CD4-positive, alpha-beta memory T cell (primary cell): ENCODE data around the gene SYT7. TPM values are rescaled to one million over a fixed set of nuclear protein-coding genes. Genes with fewer than 3 reads are reported as not detected.

Experiments used
- CTCF ChIA-PET: fragments of 350-600 bp; sonication (Branson Sonifier 250); formaldehyde crosslinking; loops from one replicate; lab custom pipeline; 2021; ENCODE audit warnings: inconsistent platforms; ENCODE audit not compliant: partially characterized antibody; lab: Charles Lee
- POLR2A ChIA-PET: fragments of 350-600 bp; sonication (Branson Sonifier 250); formaldehyde crosslinking; loops from one replicate; lab custom pipeline; 2021; ENCODE audit not compliant: partially characterized antibody; lab: Charles Lee
- DNase-seq, 5 donors: peaks; one replicate each; pipeline versions ENCODE4 v3.0.0 to v3.0.0-alpha.2; 2020 to 2022; ENCODE audit warnings: mixed read lengths in 1 of 5
- H3K27ac ChIP-seq: one replicate; pipeline ENCODE4 v1.7.0; 2013; ENCODE audit warnings: low read depth, low read length
- H3K27me3 ChIP-seq: 2 replicates; pipeline ENCODE4 v1.7.0; 2013; ENCODE audit warnings: mild to moderate bottlenecking, low read length, moderate library complexity; ENCODE audit not compliant: insufficient read depth
- H3K36me3 ChIP-seq: 2 replicates; pipeline ENCODE4 v1.7.0; 2013; ENCODE audit warnings: mild to moderate bottlenecking, low read length, moderate library complexity; ENCODE audit not compliant: insufficient read depth
- H3K4me1 ChIP-seq: 2 replicates; pipeline ENCODE4 v1.7.0; 2013; ENCODE audit warnings: mild to moderate bottlenecking, low read length, moderate library complexity; ENCODE audit not compliant: insufficient read depth
- H3K4me3 ChIP-seq, 2 donors: one replicate each; pipeline ENCODE4 v1.7.0; 2013; ENCODE audit warnings: low read length in 2 of 2, mild to moderate bottlenecking in 1 of 2
- H3K9me3 ChIP-seq, 2 donors: one replicate each; pipeline ENCODE4 v1.7.0; 2013; ENCODE audit warnings: low read length in 2 of 2, control low read depth in 1 of 2; ENCODE audit not compliant: control insufficient read depth in 1 of 2
- H3K27ac Mint-ChIP-seq, 7 donors: one replicate each; pipeline ENCODE4 v1.8.0; 2020 to 2021; ENCODE audit warnings: mixed read lengths in 7 of 7, mild to moderate bottlenecking in 6 of 7, inconsistent platforms in 3 of 7, moderate library complexity in 3 of 7
- H3K27me3 Mint-ChIP-seq, 2 donors: one replicate each; pipeline ENCODE4 v1.8.0; 2020 to 2021; ENCODE audit warnings: mixed read lengths in 2 of 2
- H3K36me3 Mint-ChIP-seq, 2 donors: one replicate each; pipeline ENCODE4 v1.8.0; 2020 to 2021; ENCODE audit warnings: mixed read lengths in 2 of 2, inconsistent platforms in 1 of 2, mild to moderate bottlenecking in 1 of 2
- H3K4me1 Mint-ChIP-seq, 4 donors: one replicate each; pipeline ENCODE4 v1.8.0; 2020 to 2021; ENCODE audit warnings: mixed read lengths in 4 of 4, mild to moderate bottlenecking in 1 of 4
- H3K4me3 Mint-ChIP-seq, 8 donors: one replicate each; pipeline ENCODE4 v1.8.0; 2020 to 2021; ENCODE audit warnings: mixed read lengths in 8 of 8, mild to moderate bottlenecking in 7 of 8, moderate library complexity in 6 of 8, inconsistent platforms in 3 of 8
- H3K9me3 Mint-ChIP-seq, 8 donors: one replicate each; pipeline ENCODE4 v1.8.0; 2020 to 2021; ENCODE audit warnings: mixed read lengths in 8 of 8, mild to moderate bottlenecking in 5 of 8, inconsistent platforms in 3 of 8, moderate library complexity in 1 of 8
- intact Hi-C: fragments of 100-400 bp; cut with micrococcal nuclease; formaldehyde crosslinking; loops from one replicate; pipeline ENCODE4 v1.15.1; 2023
- polyA plus RNA-seq, 2 donors: library from polyadenylated mRNA; unstranded; fragments of 300-500 nt; fragmentation: Illumina TruSeq; gene quantifications; one replicate each; pipeline ENCODE4 v1.2.3, GENCODE V29; 2021
- total RNA-seq, 2 experiments: library from RNA; stranded (reverse); gene quantifications; one replicate each; pipeline ENCODE4 v1.2.3, GENCODE V29; 2021

The SYT7 gene
- total and polyA plus RNA-seq, 4 experiments from 2014 or later: not detected

- H3K36me3 ChIP-seq: no peaks in the 10 kb centered on the region
- Mint-ChIP-seq H3K27ac (no peak overlapping the region), H3K4me3 (no peak overlapping the region), H3K9me3 (no peaks in the 10 kb centered on the region), H3K4me1 (no peaks in the 10 kb centered on the region), H3K27me3 (peaks cover 0 to 3% of the 10 kb centered on the region in 2 donors), H3K36me3 (no peaks in the 10 kb centered on the region)
- no peaks in the 10 kb centered on the region for H3K27me3 ChIP-seq
- no peak overlapping the region for H3K27ac ChIP-seq
- H3K4me1 ChIP-seq: no peaks in the 10 kb centered on the region
- intact Hi-C loops: no loop called here
- no peaks in the 10 kb centered on the region for H3K9me3 ChIP-seq
- DNase-seq: no peak
- POLR2A ChIA-PET: no interaction called here
- no peak overlapping the region for H3K4me3 ChIP-seq
- CTCF ChIA-PET: no interaction called here
These were observed 84.1 kb downstream of the SYT7 start for GRCh38 chr11:61496602-61497400.

GRCh38 chr11:61495801-61496601 lies 84.9 kb downstream of the SYT7 start:
- H3K27ac ChIP-seq: no peak overlapping the region
- CTCF ChIA-PET: no interaction called here
- no peaks in the 10 kb centered on the region for H3K4me1 Mint-ChIP-seq
- H3K27me3 Mint-ChIP-seq: peaks cover 0 to 3% of the 10 kb centered on the region in 2 donors
- H3K27ac Mint-ChIP-seq: no peak overlapping the region
- H3K4me3 ChIP-seq: no peak overlapping the region
- no peaks in the 10 kb centered on the region for H3K4me1 ChIP-seq
- no peak overlapping the region for H3K4me3 Mint-ChIP-seq
- no peaks in the 10 kb centered on the region for H3K27me3 ChIP-seq
- no peaks in the 10 kb centered on the region for H3K9me3 Mint-ChIP-seq
- no peaks in the 10 kb centered on the region for H3K9me3 ChIP-seq
- no peaks in the 10 kb centered on the region for H3K36me3 Mint-ChIP-seq
- H3K36me3 ChIP-seq: no peaks in the 10 kb centered on the region
- DNase-seq: no peak
- intact Hi-C loops: no loop called here
- POLR2A ChIA-PET: no interaction called here

- H3K4me3 ChIP-seq: no peak overlapping the region
- no peaks in the 10 kb centered on the region for H3K27me3 ChIP-seq
- DNase-seq: no peak
- H3K27ac ChIP-seq: no peak overlapping the region
- POLR2A ChIA-PET: no interaction called here
- no peaks in the 10 kb centered on the region for H3K4me1 ChIP-seq
- Mint-ChIP-seq H3K27ac (no peak overlapping the region), H3K4me3 (no peak overlapping the region), H3K27me3 (peaks cover 0 to 3% of the 10 kb centered on the region in 2 donors), H3K36me3 (no peaks in the 10 kb centered on the region), H3K4me1 (no peaks in the 10 kb centered on the region), H3K9me3 (no peaks in the 10 kb centered on the region)
- CTCF ChIA-PET: no interaction called here
- no peaks in the 10 kb centered on the region for H3K36me3 ChIP-seq
- intact Hi-C loops: no loop called here
- H3K9me3 ChIP-seq: no peaks in the 10 kb centered on the region
These were observed 86.4 kb downstream of the SYT7 start for GRCh38 chr11:61494381-61494961.

GRCh38 chr11:61491736-61492395 lies 89.0 kb downstream of the SYT7 start:
- Mint-ChIP-seq H3K27me3 (peaks cover 0 to 3% of the 10 kb centered on the region in 2 donors), H3K9me3 (no peaks in the 10 kb centered on the region), H3K36me3 (peaks cover 0 to 9% of the 10 kb centered on the region in 2 donors), H3K4me1 (no peaks in the 10 kb centered on the region), H3K27ac (no peak overlapping the region), H3K4me3 (peak overlapping the region in 1 of 8 donors; percentile 13)
- H3K4me1 ChIP-seq: no peaks in the 10 kb centered on the region
- H3K27me3 ChIP-seq: no peaks in the 10 kb centered on the region
- H3K9me3 ChIP-seq: no peaks in the 10 kb centered on the region
- CTCF ChIA-PET: interaction anchor here (0.7 kb wide), 1 partner anchor 40 kb away, joined by 3 read pairs; no protein-coding TSS in a partner anchor
- no peak overlapping the region for H3K4me3 ChIP-seq
- DNase-seq: no peak
- intact Hi-C loops: no loop called here
- no peaks in the 10 kb centered on the region for H3K36me3 ChIP-seq
- POLR2A ChIA-PET: no interaction called here
- no peak overlapping the region for H3K27ac ChIP-seq

GRCh38 chr11:61489833-61490721 lies 90.8 kb downstream of the SYT7 start:
- H3K36me3 Mint-ChIP-seq: peaks cover 0 to 14% of the 10 kb centered on the region in 2 donors
- no peaks in the 10 kb centered on the region for H3K27me3 ChIP-seq
- H3K27me3 Mint-ChIP-seq: peaks cover 0 to 3% of the 10 kb centered on the region in 2 donors
- no peak overlapping the region for H3K27ac ChIP-seq
- H3K4me3 ChIP-seq: no peak overlapping the region
- no peaks in the 10 kb centered on the region for H3K4me1 ChIP-seq
- no peak overlapping the region for H3K4me3 Mint-ChIP-seq
- ChIA-PET POLR2A (no interaction called here), CTCF (interaction anchor here (0.9 kb wide), 1 partner anchor 12 kb away, joined by 5 read pairs; no protein-coding TSS in a partner anchor)
- no peaks in the 10 kb centered on the region for H3K9me3 ChIP-seq
- DNase-seq: no peak
- H3K4me1 Mint-ChIP-seq: no peaks in the 10 kb centered on the region
- intact Hi-C loops: no loop called here
- H3K9me3 Mint-ChIP-seq: no peaks in the 10 kb centered on the region
- no peak overlapping the region for H3K27ac Mint-ChIP-seq
- H3K36me3 ChIP-seq: no peaks in the 10 kb centered on the region

- Histone ChIP-seq H3K27me3 (no peaks in the 10 kb centered on the region), H3K36me3 (no peaks in the 10 kb centered on the region), H3K4me3 (no peak overlapping the region), H3K9me3 (no peaks in the 10 kb centered on the region), H3K4me1 (no peaks in the 10 kb centered on the region), H3K27ac (no peak overlapping the region)
- no peak for DNase-seq
- CTCF ChIA-PET: interaction anchor here (0.6 to 2.8 kb wide), 3 partner anchors 11 to 28 kb away, joined by 3 to 14 read pairs (median 5); no protein-coding TSS in a partner anchor
- H3K27ac Mint-ChIP-seq: no peak overlapping the region
- no peaks in the 10 kb centered on the region for H3K4me1 Mint-ChIP-seq
- peaks cover 0 to 14% of the 10 kb centered on the region in 2 donors for H3K36me3 Mint-ChIP-seq
- H3K4me3 Mint-ChIP-seq: no peak overlapping the region
- H3K9me3 Mint-ChIP-seq: no peaks in the 10 kb centered on the region
- intact Hi-C loops: no loop called here
- POLR2A ChIA-PET: interaction anchor here (0.7 kb wide), 1 partner anchor 38 kb away, joined by 3 read pairs; no protein-coding TSS in a partner anchor
- H3K27me3 Mint-ChIP-seq: peaks cover 0 to 3% of the 10 kb centered on the region in 2 donors
These were observed 92.1 kb downstream of the SYT7 start for GRCh38 chr11:61488651-61489291.
